ENCODE measurements around the gene MS4A4E. TPM values are rescaled to one million over a fixed set of nuclear protein-coding genes. Genes with fewer than 3 reads are reported as not detected.
"Not testable (repeated sequence)": the region's sequence is repeated elsewhere in the genome, so short reads cannot be mapped to it uniquely, and the experiment has no call there.

MS4A4E gene
- total RNA-seq, 1 donor from 2014 or later, result 1.1 TPM

DNA sequence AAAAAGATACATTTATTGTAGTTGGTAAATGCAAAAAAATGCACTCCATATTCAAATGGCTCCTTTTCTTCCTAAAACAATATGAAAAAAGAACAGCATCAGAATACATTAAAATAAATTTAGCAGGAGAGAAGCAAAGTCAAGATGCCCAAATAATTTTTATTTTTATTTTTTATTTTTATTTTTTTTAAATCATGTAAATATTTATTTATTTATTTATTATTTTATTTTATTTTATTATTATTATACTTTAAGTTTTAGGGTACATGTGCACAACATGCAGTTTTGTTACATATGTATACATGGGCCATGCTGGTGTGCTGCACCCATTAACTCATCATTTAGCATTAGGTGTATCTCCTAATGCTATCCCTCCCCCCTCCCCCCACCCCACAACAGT, 90.2 kb downstream of the MS4A4E start:
- DNase-seq; intact Hi-C loops (cut with DNase I); ATAC-seq (ENCODE audit: poor library complexity): not testable (repeated sequence)

DNA sequence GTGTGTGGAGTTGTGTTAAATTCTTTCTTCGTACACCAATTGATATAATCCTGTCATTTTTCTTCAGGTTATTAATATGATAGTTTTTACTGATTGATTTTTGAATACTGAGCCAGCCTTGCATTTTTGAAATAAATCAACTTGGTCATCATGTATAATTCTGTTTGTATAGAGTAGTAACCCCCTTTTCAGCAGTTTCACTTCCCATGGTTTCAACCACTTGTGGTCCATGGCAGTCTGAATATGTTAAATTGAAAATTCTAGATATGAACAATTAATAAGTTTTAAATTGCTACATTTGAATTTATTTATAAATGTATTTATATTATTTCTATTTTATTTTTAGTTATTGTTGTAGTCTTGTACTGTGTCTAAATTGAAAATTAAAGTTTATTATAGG, 92.7 kb downstream of the MS4A4E start:
- ATAC-seq (ENCODE audit: poor library complexity) (no peak), DNase-seq (no peak)
- intact Hi-C loops (cut with DNase I), result no loop called here

Small RNA genes within 50 kb of the gene (microRNA-seq; reads per million reads assigned to microRNA genes)
- not detected for gene MIR6503

Other genes starting within 250 kb of the MS4A4E start
- not detected for gene OOSP4B, start 226.0 kb downstream of the MS4A4E start, total RNA-seq
- not detected for gene OOSP2, start 202.7 kb downstream of the MS4A4E start, total RNA-seq
- gene MS4A3, start 186.5 kb downstream of the MS4A4E start, total RNA-seq, result not detected
- gene MS4A2, start 154.5 kb downstream of the MS4A4E start, total RNA-seq, result 1.0 TPM
- 49.6 TPM for gene MS4A6A, start 60.1 kb downstream of the MS4A4E start, total RNA-seq
- gene MS4A4A, start 37.5 kb upstream of the MS4A4E start, total RNA-seq, result 15.2 TPM
- not detected for gene MS4A6E, start 84.1 kb upstream of the MS4A4E start, total RNA-seq
- 11.9 TPM for gene MS4A7, start 135.4 kb upstream of the MS4A4E start, total RNA-seq
- 0.97 TPM for gene MS4A14, start 153.3 kb upstream of the MS4A4E start, total RNA-seq
- not detected for gene MS4A5, start 186.4 kb upstream of the MS4A4E start, total RNA-seq
- gene MS4A1, start 212.7 kb upstream of the MS4A4E start, total RNA-seq, result not detected
- not detected for gene MS4A12, start 249.6 kb upstream of the MS4A4E start, total RNA-seq